Measurements from ENCODE around the gene DIPK1B. TPM values are rescaled to one million over a fixed set of nuclear protein-coding genes. Genes with fewer than 3 reads are reported as not detected.

The DIPK1B gene
- total and polyA plus RNA-seq, 2 experiments from 2014 or later = 162 to 188 TPM

GRCh38 chr9:136746155-136746490, 33.8 kb downstream of the DIPK1B start:
- Histone ChIP-seq H3K4me3 (no peak overlapping the region), H3K27ac (no peak overlapping the region), H3K4me1 (ENCODE audit: low read depth) (no peaks in the 10 kb centered on the region), H3K27me3 (no peaks in the 10 kb centered on the region), H3K36me3 (no peaks in the 10 kb centered on the region), H3K9me3 (ENCODE audit: low read depth) (no peaks in the 10 kb centered on the region)
- TF ChIP-seq CTCF (IDR thresholded peaks at IDR 0.05; ENCODE audit: low read depth, low read length) = no peak
- DNase-seq (ENCODE audit: low read depth in 1 of 2, low spot score in 1 of 2) = no peak

- no peak overlapping the region for H3K4me3 ChIP-seq
- no peaks in the 10 kb centered on the region for H3K27me3 ChIP-seq
- no peaks in the 10 kb centered on the region for H3K4me1 ChIP-seq (ENCODE audit: low read depth)
- no peak overlapping the region for H3K27ac ChIP-seq
- no peaks in the 10 kb centered on the region for H3K36me3 ChIP-seq
- no peak for DNase-seq (ENCODE audit: low read depth in 1 of 2, low spot score in 1 of 2)
- no peaks in the 10 kb centered on the region for H3K9me3 ChIP-seq (ENCODE audit: low read depth)
- no peak for TF ChIP-seq CTCF (IDR thresholded peaks at IDR 0.05; ENCODE audit: low read depth, low read length)
These were observed 34.2 kb downstream of the DIPK1B start for GRCh38 chr9:136746621-136747020.

- Histone ChIP-seq H3K27ac (no peak overlapping the region), H3K4me3 (no peak overlapping the region), H3K36me3 (no peaks in the 10 kb centered on the region), H3K27me3 (no peaks in the 10 kb centered on the region), H3K9me3 (ENCODE audit: low read depth) (no peaks in the 10 kb centered on the region), H3K4me1 (ENCODE audit: low read depth) (no peaks in the 10 kb centered on the region)
- DNase-seq (ENCODE audit: low read depth in 1 of 2, low spot score in 1 of 2) = no peak
- TF ChIP-seq CTCF (IDR thresholded peaks at IDR 0.05; ENCODE audit: low read depth, low read length) = no peak
These were observed 35.0 kb downstream of the DIPK1B start for GRCh38 chr9:136747161-136748060.

- Histone ChIP-seq H3K9me3 (ENCODE audit: low read depth) (no peaks in the 10 kb centered on the region), H3K27me3 (no peaks in the 10 kb centered on the region), H3K27ac (no peak within 1 kb of the TSS), H3K4me1 (ENCODE audit: low read depth) (no peaks in the 10 kb centered on the region), H3K36me3 (no peaks in the 10 kb centered on the region), H3K4me3 (no peak within 1 kb of the TSS)
- TF ChIP-seq CTCF (IDR thresholded peaks at IDR 0.05; ENCODE audit: low read depth, low read length) = no peak
- DNase-seq (ENCODE audit: low read depth in 1 of 2, low spot score in 1 of 2) = no peak
These were observed 35.8 kb downstream of the DIPK1B start, which contains the start of gene LCN6 for GRCh38 chr9:136748201-136748600. TSS of gene LCN6 (minus strand) at chr9:136748525. CDS start at chr9:136748483, 42 bp downstream.

- Histone ChIP-seq H3K4me1 (ENCODE audit: low read depth) (no peaks in the 10 kb centered on the region), H3K27ac (no peak overlapping the region), H3K27me3 (no peaks in the 10 kb centered on the region), H3K36me3 (no peaks in the 10 kb centered on the region), H3K4me3 (no peak overlapping the region), H3K9me3 (ENCODE audit: low read depth) (no peaks in the 10 kb centered on the region)
- no peak for TF ChIP-seq CTCF (IDR thresholded peaks at IDR 0.05; ENCODE audit: low read depth, low read length)
- no peak for DNase-seq (ENCODE audit: low read depth in 1 of 2, low spot score in 1 of 2)
These were observed 36.6 kb downstream of the DIPK1B start for GRCh38 chr9:136748666-136749611.
